ENCODE measurements around the gene TMEM40.

- TF ChIP-seq GATA3 (IDR thresholded peaks at IDR 0.05; ENCODE audit: low read depth, low read length) (no peak), GATA2 (IDR thresholded peaks at IDR 0.05; ENCODE audit: low read depth, low read length) (no peak)
Measured at GRCh38 chr3:12758025-12758781, 856 bp downstream of the TMEM40 start.
